ENCODE data around the gene PSMD11. TPM values are rescaled to one million over a fixed set of nuclear protein-coding genes. Genes with fewer than 3 reads are reported as not detected.

Gene PSMD11
- total and polyA plus RNA-seq, 12 donors, result 25.0 to 128 (median 57.1) TPM

- DNase-seq, result peak; percentile 45 to 76 (median 62)
- intact Hi-C loops (cut with DNase I), result no loop called here
- Histone ChIP-seq H3K9me3 (replicated peaks in 1 of 3) (no peaks in the 10 kb centered on the region), H3K4me1 (replicated peaks in 1 of 2) (peaks cover 0 to 7% of the 10 kb centered on the region in 2 donors), H3K36me3 (replicated peaks in 1 of 2) (peaks cover 0 to 93% of the 10 kb centered on the region in 2 donors), H3K27me3 (no peaks in the 10 kb centered on the region), H3K4me3 (no peak overlapping the region), H3K27ac (no peak overlapping the region)
- TF ChIP-seq POLR2A (IDR thresholded peaks at IDR 0.05) (no peak), CTCF (IDR thresholded peaks at IDR 0.05) (peak; percentile 40 to 52 (median 47))
- WGBS, 4 donors, result 19 to 41% (median 33%) methylated on average over 1 of the region's 1 CpG
Measured at GRCh38 chr17:32461853-32462617, 17.7 kb downstream of the PSMD11 start.

- 87 to 95% (median 91%) methylated on average over 3 of the region's 3 CpGs for WGBS, 4 donors
- Histone ChIP-seq H3K9me3 (replicated peaks in 1 of 3) (no peaks in the 10 kb centered on the region), H3K27ac (no peak overlapping the region), H3K27me3 (no peaks in the 10 kb centered on the region), H3K36me3 (replicated peaks in 1 of 2) (peaks cover 0 to 93% of the 10 kb centered on the region in 2 donors), H3K4me3 (no peak overlapping the region), H3K4me1 (replicated peaks in 1 of 2) (peaks cover 0 to 7% of the 10 kb centered on the region in 2 donors)
- intact Hi-C loops (cut with DNase I), result no loop called here
- no peak for DNase-seq
- TF ChIP-seq POLR2A (IDR thresholded peaks at IDR 0.05) (no peak), CTCF (IDR thresholded peaks at IDR 0.05) (no peak)
Measured at GRCh38 chr17:32463304-32463703, 19.0 kb downstream of the PSMD11 start.

- DNase-seq, result no peak
- no peak overlapping the region for H3K27ac ChIP-seq
- peaks cover 0 to 93% of the 10 kb centered on the region in 2 donors for H3K36me3 ChIP-seq (replicated peaks in 1 of 2)
- peaks cover 0 to 7% of the 10 kb centered on the region in 2 donors for H3K4me1 ChIP-seq (replicated peaks in 1 of 2)
- no peaks in the 10 kb centered on the region for H3K27me3 ChIP-seq
- TF ChIP-seq CTCF (IDR thresholded peaks at IDR 0.05), result no peak
- TF ChIP-seq POLR2A (IDR thresholded peaks at IDR 0.05), result no peak
- intact Hi-C loops (cut with DNase I), result no loop called here
- H3K4me3 ChIP-seq, result no peak overlapping the region
- H3K9me3 ChIP-seq (replicated peaks in 1 of 3), result no peaks in the 10 kb centered on the region
- 85 to 94% (median 88%) methylated on average over 1 of the region's 1 CpG for WGBS, 4 donors
Measured at GRCh38 chr17:32464374-32464773, 20.1 kb downstream of the PSMD11 start.

GRCh38 chr17:32467949-32468348, 23.6 kb downstream of the PSMD11 start:
- no peaks in the 10 kb centered on the region for H3K4me1 ChIP-seq (replicated peaks in 1 of 2)
- peaks cover 0 to 95% of the 10 kb centered on the region in 2 donors for H3K36me3 ChIP-seq (replicated peaks in 1 of 2)
- no peak overlapping the region for H3K4me3 ChIP-seq
- 98 to 99% (median 99%) methylated on average over 7 of the region's 7 CpGs for WGBS, 4 donors
- intact Hi-C loops (cut with DNase I), result no loop called here
- H3K27ac ChIP-seq, result no peak overlapping the region
- H3K9me3 ChIP-seq (replicated peaks in 1 of 3), result no peaks in the 10 kb centered on the region
- DNase-seq, result no peak
- TF ChIP-seq POLR2A (IDR thresholded peaks at IDR 0.05) (no peak), CTCF (IDR thresholded peaks at IDR 0.05) (no peak)
- no peaks in the 10 kb centered on the region for H3K27me3 ChIP-seq

Measured in adrenal gland (tissue), 12 donors.